Measurements from ENCODE around the gene ATXN1.

DNA sequence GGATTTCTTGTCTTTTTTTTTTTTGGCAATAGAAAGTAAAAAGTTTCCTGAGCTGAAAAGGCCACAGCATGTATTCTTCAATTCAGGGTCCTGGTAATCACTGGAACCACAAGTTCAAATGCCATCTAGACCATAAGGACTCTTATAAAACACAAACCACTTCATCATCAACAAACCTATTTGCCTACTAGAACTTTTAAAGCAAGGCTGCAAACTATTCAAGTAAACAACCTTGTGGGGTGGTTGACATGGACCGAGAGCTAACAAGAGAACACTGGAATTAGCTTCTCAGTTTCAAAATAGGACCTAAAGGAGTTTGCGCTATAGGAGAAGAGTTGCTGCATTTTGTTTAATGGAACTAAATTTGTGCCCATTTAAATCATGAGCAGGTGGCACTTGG lies 215.9 kb downstream of the ATXN1 start:
- TF ChIP-seq, protein P1, sequence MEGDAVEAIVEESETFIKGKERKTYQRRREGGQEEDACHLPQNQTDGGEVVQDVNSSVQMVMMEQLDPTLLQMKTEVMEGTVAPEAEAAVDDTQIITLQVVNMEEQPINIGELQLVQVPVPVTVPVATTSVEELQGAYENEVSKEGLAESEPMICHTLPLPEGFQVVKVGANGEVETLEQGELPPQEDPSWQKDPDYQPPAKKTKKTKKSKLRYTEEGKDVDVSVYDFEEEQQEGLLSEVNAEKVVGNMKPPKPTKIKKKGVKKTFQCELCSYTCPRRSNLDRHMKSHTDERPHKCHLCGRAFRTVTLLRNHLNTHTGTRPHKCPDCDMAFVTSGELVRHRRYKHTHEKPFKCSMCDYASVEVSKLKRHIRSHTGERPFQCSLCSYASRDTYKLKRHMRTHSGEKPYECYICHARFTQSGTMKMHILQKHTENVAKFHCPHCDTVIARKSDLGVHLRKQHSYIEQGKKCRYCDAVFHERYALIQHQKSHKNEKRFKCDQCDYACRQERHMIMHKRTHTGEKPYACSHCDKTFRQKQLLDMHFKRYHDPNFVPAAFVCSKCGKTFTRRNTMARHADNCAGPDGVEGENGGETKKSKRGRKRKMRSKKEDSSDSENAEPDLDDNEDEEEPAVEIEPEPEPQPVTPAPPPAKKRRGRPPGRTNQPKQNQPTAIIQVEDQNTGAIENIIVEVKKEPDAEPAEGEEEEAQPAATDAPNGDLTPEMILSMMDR (IDR thresholded peaks at IDR 0.05; ENCODE audit: insufficient read depth, low read length), result no peak
- TF ChIP-seq REST (IDR thresholded peaks at IDR 0.05; ENCODE audit: insufficient replicate concordance, low read depth) (no peak), POLR2AphosphoS5 (IDR thresholded peaks at IDR 0.05; ENCODE audit: low read depth) (no peak), GABPA (IDR thresholded peaks at IDR 0.05; ENCODE audit: low read depth) (no peak)

Measured in HL-60 (cell line).